ENCODE data around the gene ROR1.

Gene ROR1

DNA sequence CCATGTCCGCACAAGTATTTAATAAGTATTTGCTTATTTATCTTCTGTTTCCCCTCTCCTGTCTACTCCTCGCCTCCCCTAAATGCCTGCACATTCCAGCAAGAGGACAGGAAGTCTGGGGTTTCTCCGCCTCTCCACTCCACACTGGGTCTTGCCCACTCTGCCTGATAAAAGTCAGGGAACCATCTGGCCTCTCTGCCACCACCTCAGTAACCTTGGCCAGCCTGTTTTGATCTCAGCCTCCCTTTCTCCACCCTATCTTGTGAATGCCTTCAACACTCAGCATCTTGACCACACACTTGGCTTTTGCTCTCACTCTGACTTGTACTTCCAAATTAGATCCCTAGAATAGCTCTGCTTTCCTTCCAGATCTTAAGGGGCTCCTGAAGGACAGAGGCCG lies 264.3 kb downstream of the ROR1 start:
- no peaks in the 10 kb centered on the region for H3K36me3 ChIP-seq (ENCODE audit: insufficient read depth, low read length)
- H3K4me1 ChIP-seq (ENCODE audit: insufficient read depth, low read length) = peaks cover 22% of the 10 kb centered on the region
- H3K9me3 ChIP-seq (ENCODE audit: control insufficient read depth, insufficient read depth, low read length) = no peaks in the 10 kb centered on the region
- no peak overlapping the region for H3K9ac ChIP-seq (ENCODE audit: low read depth, low read length)

DNA sequence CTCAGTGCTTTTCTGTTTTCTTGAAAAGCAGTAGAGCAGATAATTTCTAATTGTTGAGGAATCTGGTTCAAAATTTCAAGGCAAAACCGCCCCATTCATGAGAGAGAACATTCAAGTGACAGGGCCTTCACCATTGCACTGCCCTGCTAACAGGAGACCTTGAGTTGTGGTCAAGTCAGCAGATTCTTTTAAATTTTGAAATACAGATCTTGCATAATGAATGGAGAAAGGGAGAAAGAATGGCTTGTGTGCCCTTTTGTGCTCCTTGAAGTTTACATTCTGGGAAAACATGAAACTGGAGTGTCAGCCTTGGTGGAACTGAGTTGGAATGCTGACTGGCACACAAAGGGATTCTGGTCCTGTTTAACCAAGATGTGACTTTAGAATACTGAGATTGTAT lies 265.1 kb downstream of the ROR1 start:
- Histone ChIP-seq H3K36me3 (ENCODE audit: insufficient read depth, low read length) (no peaks in the 10 kb centered on the region), H3K9ac (ENCODE audit: low read depth, low read length) (no peak overlapping the region), H3K4me1 (ENCODE audit: insufficient read depth, low read length) (peaks cover 22% of the 10 kb centered on the region), H3K9me3 (ENCODE audit: control insufficient read depth, insufficient read depth, low read length) (no peaks in the 10 kb centered on the region)

DNA sequence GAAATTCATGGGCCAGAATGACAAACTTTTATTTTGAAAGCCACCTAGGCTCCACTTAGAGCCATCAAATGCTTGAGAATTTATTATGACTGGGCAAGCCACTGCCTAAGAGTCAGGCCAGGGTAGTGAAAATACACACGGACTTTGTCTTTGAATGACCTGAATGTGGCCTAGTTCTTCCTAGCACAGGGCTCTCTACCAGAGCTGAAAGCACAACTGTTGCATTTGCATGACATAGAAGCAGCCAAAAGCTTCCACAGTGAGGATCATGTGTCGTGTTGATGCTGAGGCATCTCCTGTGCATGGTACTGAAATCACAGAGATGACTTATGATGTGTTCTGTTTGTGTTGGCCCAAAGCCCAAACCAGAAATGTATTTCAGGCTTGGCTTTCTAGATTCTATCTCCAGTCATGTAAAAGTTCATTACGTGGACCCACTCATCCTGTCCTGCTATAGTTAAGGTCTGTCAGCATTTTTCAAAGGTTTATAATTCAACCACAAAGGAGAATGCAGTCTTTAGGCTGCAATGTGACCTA lies 265.6 kb downstream of the ROR1 start:
- H3K9ac ChIP-seq (ENCODE audit: low read depth, low read length) = no peak overlapping the region
- no peaks in the 10 kb centered on the region for H3K9me3 ChIP-seq (ENCODE audit: control insufficient read depth, insufficient read depth, low read length)
- H3K4me1 ChIP-seq (ENCODE audit: insufficient read depth, low read length) = peaks cover 22% of the 10 kb centered on the region
- H3K36me3 ChIP-seq (ENCODE audit: insufficient read depth, low read length) = no peaks in the 10 kb centered on the region

DNA sequence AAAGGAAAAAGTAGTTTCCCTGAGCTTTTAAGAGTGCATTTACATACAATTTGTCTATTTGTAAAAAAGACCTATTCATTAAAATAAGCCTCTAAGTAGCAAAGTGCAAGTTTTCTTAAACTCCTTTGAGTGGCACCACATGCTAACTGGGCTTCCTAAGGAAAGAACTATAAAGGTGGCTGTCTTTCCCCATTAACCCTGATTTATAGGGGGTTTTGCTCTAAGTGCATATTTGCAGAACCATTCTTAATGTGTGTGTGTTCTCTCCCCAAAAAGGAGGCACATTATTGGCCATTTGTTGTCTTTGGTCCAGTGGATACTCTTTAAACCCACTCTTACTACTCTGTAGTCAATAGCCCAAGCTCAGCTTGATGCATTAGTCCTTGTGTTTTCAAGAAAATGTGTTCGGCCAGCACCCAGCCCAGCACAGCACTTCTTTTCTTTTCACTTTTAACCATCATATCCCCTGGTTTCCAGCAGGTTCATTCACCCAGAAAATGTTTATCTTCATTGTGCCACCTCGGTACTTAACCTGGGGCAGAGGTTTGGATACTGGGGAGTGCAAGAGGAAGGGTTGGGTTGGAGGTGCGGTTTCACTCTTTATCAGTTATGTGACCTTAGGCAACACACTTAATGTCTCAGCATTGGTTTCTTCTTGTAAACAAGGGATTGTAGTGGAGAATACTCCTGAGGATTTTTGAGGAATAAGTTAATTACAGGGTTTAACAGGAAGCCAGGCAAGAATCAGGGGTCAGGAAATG lies 267.7 kb downstream of the ROR1 start:
- H3K4me1 ChIP-seq (ENCODE audit: insufficient read depth, low read length) = peaks cover 29% of the 10 kb centered on the region
- no peak overlapping the region for H3K9ac ChIP-seq (ENCODE audit: low read depth, low read length)
- H3K9me3 ChIP-seq (ENCODE audit: control insufficient read depth, insufficient read depth, low read length) = no peaks in the 10 kb centered on the region
- no peaks in the 10 kb centered on the region for H3K36me3 ChIP-seq (ENCODE audit: insufficient read depth, low read length)

DNA sequence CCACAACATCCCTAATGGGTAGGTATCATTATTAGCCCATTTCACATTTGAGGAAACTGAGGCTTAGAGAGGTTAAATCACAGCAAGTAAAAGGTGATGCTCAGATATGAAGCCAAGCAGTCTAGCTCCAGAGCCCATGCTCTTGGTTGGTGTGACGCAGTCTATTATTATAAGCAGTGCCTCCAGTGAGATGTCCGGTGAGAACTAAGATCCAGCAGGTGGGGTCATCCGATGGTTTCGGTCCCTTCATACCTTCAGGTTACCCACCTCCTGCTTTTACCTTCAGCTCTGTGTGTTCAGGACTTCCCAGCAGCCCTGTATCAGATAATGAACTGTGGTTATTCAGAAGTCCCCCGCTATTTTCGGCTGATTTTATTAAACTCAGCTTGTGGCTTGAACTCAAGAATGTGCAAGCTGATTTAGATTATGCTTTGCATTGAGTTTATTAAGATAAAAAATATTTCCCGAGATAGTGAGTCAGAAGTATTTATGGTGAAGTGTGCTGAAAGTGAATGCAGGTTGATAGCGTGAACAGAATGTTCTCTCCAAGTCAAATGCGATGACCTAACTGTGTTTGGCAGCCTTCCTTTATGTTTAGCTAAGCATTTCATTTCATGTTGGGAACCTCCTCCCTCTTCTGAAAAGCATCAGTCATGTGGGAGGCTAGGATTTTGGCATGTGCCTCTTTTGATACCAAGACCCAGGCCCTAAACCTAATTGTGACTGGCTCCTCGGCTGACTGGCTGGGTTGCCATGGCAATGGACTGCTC lies 268.7 kb downstream of the ROR1 start:
- H3K4me1 ChIP-seq (ENCODE audit: insufficient read depth, low read length) = peaks cover 36% of the 10 kb centered on the region
- H3K9ac ChIP-seq (ENCODE audit: low read depth, low read length) = no peak overlapping the region

DNA sequence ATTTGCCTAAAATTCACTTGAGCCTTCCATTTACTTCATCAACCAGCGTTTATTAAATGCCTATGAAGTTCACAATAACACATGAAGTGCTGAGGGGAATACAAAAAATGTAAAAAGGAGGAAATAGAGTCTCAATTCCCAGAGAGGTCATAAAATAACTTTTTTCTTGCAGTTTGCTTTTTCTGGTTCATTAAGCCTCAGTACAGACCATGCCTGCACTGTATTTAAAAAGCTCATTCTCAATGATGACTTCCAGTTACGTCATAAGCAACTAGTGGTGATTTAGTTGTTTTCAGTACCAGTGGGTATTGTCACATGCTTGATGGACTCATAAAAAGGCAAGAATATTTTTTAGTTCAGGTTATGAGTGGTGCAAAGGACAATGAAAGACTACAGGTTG lies 269.5 kb downstream of the ROR1 start:
- Histone ChIP-seq H3K9me3 (ENCODE audit: control insufficient read depth, insufficient read depth, low read length) (no peaks in the 10 kb centered on the region), H3K4me1 (ENCODE audit: insufficient read depth, low read length) (peaks cover 30% of the 10 kb centered on the region), H3K9ac (ENCODE audit: low read depth, low read length) (no peak overlapping the region), H3K36me3 (ENCODE audit: insufficient read depth, low read length) (no peaks in the 10 kb centered on the region)

More for the DNA sequence above, 268.7 kb downstream of the ROR1 start:
- Histone ChIP-seq H3K36me3 (ENCODE audit: insufficient read depth, low read length) (no peaks in the 10 kb centered on the region), H3K9me3 (ENCODE audit: control insufficient read depth, insufficient read depth, low read length) (no peaks in the 10 kb centered on the region)

DNA sequence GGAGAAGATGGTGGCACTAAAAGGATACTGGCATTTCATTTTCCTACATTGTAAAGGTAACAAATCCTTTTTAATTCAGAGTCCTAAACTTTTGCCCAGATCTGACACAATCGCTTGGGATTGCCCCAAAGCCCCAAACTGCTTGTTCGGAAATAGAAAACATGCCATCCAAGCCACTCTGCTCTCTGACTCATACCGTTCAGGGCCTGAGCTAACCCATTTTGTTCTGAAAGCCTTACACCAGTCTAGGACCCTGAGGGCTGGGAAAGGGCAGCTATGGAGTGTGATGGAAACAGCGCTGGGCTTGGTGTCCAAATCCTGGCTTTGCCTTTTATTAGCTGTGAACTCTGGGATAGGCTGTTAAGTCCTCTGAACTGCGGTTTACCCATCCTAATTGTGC lies 270.2 kb downstream of the ROR1 start:
- Histone ChIP-seq H3K9ac (ENCODE audit: low read depth, low read length) (no peak overlapping the region), H3K36me3 (ENCODE audit: insufficient read depth, low read length) (no peaks in the 10 kb centered on the region), H3K9me3 (ENCODE audit: control insufficient read depth, insufficient read depth, low read length) (no peaks in the 10 kb centered on the region), H3K4me1 (ENCODE audit: insufficient read depth, low read length) (peaks cover 23% of the 10 kb centered on the region)

DNA sequence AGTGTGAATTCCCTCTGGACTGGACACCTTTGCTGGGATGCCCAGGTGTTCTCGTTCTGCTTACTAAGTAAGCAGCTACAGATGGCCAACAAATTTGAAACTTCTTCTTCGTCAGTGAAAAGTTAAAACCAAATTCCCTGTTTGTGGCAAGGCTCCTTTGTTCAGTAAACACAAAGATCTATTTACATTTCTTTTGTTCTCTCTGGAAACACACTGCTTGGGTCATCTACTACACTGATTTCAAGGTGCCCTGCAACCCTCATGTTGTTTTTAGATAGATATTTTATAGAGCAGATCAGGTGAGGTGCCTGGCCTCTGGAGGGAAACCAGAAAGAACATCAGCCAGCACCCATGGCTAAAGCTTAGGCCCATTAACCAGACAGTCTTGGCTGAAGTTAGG lies 272.4 kb downstream of the ROR1 start:
- H3K9me3 ChIP-seq (ENCODE audit: control insufficient read depth, insufficient read depth, low read length) = no peaks in the 10 kb centered on the region
- H3K36me3 ChIP-seq (ENCODE audit: insufficient read depth, low read length) = no peaks in the 10 kb centered on the region
- peaks cover 14% of the 10 kb centered on the region; the same call in 1 of the 2 replicates for H3K4me1 ChIP-seq (ENCODE audit: insufficient read depth, low read length)

DNA sequence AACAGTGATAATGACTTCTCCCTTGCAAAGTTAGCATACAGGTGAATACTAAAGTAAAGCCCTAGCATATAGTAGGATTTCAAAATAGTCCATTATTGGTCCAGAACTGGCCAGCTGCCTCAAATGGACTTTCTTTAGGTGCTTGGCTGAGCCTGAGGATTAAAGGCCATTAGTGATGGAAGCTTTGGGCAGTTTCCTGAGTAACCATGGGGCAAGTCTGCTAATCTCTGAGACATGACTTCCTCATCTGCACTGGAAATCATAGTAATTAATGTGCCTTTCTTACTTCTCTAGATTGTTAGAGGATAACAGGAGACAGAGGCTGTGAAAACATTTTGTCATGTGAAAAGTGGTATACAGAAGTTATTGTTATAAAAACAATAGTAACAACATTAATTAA lies 273.1 kb downstream of the ROR1 start:
- H3K4me1 ChIP-seq (ENCODE audit: insufficient read depth, low read length) = peaks cover 17% of the 10 kb centered on the region; the same call in 1 of the 2 replicates
- H3K9ac ChIP-seq (ENCODE audit: low read depth, low read length) = no peak overlapping the region
- no peaks in the 10 kb centered on the region for H3K36me3 ChIP-seq (ENCODE audit: insufficient read depth, low read length)
- H3K9me3 ChIP-seq (ENCODE audit: control insufficient read depth, insufficient read depth, low read length) = no peaks in the 10 kb centered on the region

More for the DNA sequence above, 272.4 kb downstream of the ROR1 start:
- no peak overlapping the region for H3K9ac ChIP-seq (ENCODE audit: low read depth, low read length)

DNA sequence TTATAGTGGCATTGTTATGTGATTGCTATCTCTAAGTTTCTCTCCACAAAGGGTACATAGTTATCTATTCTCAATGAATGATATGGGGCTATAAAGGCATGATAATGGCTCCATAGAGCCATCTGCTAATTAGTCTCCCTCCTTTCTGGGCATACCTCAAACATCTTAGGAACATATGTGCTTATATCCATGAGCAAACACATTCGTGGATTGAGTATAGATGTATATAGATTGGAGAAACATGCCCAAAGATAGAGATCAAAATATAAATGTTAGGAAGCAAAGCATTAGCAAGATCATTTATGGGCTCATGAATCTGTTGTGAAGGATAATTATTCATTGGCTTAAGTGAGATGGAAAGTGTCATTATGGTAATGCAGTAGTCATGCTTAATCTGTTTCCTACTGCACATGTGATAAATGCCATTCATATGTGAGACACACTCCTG lies 273.8 kb downstream of the ROR1 start:
- no peak overlapping the region for H3K9ac ChIP-seq (ENCODE audit: low read depth, low read length)
- H3K4me1 ChIP-seq (ENCODE audit: insufficient read depth, low read length) = peaks cover 17% of the 10 kb centered on the region; the same call in 1 of the 2 replicates
- no peaks in the 10 kb centered on the region for H3K9me3 ChIP-seq (ENCODE audit: control insufficient read depth, insufficient read depth, low read length)
- H3K36me3 ChIP-seq (ENCODE audit: insufficient read depth, low read length) = no peaks in the 10 kb centered on the region

DNA sequence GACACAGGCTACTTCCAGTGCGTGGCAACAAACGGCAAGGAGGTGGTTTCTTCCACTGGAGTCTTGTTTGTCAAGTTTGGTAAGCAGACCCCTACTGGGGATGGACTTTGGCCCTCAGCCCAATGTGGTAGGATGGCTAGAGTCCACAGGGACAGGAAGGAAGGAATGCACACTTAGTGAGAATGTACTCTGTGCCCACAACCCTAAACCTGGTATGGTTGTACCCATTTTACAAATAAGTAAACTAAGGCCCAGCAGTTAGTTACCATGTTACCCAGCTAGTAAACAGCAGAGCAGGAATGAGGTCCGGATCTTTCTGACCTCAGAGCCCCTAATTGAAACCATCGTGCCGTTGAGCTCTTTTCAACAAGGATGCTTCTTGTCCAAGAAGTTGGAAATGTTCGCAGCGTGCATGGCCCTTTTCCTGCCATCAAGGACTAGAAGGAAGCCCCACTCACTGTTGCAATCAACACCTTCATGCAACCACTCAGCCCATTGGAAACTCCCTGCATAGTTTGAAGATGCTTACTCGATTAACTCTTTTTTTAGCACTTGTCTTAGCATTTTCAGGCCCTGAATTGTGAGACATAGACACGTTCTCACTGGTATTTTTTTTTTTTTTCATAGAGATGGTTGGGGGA lies 276.2 kb downstream of the ROR1 start:
- Histone ChIP-seq H3K36me3 (ENCODE audit: insufficient read depth, low read length) (no peaks in the 10 kb centered on the region), H3K4me1 (ENCODE audit: insufficient read depth, low read length) (peaks cover 17% of the 10 kb centered on the region; the same call in 1 of the 2 replicates), H3K9me3 (ENCODE audit: control insufficient read depth, insufficient read depth, low read length) (no peaks in the 10 kb centered on the region), H3K9ac (ENCODE audit: low read depth, low read length) (no peak overlapping the region)

DNA sequence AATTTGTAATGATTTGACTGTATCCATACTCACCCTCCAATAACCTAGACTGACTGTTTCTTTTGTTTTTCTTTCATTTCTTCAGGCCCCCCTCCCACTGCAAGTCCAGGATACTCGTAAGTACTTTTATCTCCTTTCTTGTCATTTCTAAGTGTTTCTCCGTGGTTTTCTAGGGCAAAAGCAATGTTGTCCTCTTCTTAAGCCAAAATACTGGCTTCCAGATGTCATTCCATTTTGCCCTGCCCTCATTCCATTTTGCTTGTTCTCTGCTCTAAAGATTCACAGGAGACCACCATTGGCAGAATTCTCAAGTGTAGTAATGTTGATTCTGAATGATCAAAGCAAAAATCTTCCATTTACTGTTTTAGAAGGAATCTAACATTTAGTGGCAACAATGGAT lies 276.8 kb downstream of the ROR1 start:
- H3K9me3 ChIP-seq (ENCODE audit: control insufficient read depth, insufficient read depth, low read length) = no peaks in the 10 kb centered on the region
- H3K36me3 ChIP-seq (ENCODE audit: insufficient read depth, low read length) = no peaks in the 10 kb centered on the region
- H3K9ac ChIP-seq (ENCODE audit: low read depth, low read length) = no peak overlapping the region
- peaks cover 17% of the 10 kb centered on the region; the same call in 1 of the 2 replicates for H3K4me1 ChIP-seq (ENCODE audit: insufficient read depth, low read length)

DNA sequence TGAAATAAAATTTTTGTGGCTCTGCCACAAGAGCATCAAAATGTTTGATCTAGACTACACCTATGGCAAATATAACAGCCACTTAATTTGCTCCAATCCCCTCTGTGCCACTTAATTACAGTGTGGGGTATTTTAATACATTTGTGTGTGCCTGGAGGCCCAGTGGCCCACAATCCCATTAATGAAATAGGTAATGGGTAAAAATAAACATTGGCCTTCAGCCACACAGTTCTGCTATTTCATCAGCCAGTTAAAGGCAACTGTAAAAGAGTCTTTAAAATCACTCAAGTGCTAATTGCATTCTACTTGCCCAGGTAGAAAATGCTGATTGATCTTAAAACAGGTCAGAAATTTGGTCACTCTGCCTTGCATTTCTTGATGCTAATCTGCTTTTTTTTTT lies 278.0 kb downstream of the ROR1 start:
- H3K9ac ChIP-seq (ENCODE audit: low read depth, low read length) = no peak overlapping the region
- H3K36me3 ChIP-seq (ENCODE audit: insufficient read depth, low read length) = no peaks in the 10 kb centered on the region
- H3K9me3 ChIP-seq (ENCODE audit: control insufficient read depth, insufficient read depth, low read length) = no peaks in the 10 kb centered on the region
- peaks cover 7% of the 10 kb centered on the region; the same call in 1 of the 2 replicates for H3K4me1 ChIP-seq (ENCODE audit: insufficient read depth, low read length)

DNA sequence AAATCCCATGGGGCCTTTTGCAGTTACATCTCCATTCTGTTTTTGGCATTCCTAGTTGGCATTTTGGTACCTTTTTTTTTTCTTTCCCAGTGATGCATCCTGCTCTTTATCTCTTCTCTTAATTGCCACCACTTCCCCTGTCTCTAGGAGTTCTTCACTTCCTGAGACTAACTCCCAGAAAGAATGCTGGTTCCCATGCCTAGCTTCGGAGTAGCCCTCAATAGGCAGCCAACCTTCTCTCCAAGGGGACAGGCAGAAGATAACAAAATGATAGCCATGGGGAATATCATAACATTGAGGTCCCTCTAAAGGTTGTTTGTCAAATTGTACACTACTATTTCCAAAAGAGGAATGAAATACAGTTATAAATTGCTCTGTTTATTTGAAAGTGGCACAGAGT lies 279.0 kb downstream of the ROR1 start:
- H3K9me3 ChIP-seq (ENCODE audit: control insufficient read depth, insufficient read depth, low read length) = no peaks in the 10 kb centered on the region
- no peak overlapping the region for H3K9ac ChIP-seq (ENCODE audit: low read depth, low read length)
- H3K36me3 ChIP-seq (ENCODE audit: insufficient read depth, low read length) = no peaks in the 10 kb centered on the region
- H3K4me1 ChIP-seq (ENCODE audit: insufficient read depth, low read length) = peaks cover 3% of the 10 kb centered on the region; the same call in 1 of the 2 replicates

Measured in ES-I3 (cell line).